Lower lobe of right lung (tissue), 2 donors: ENCODE measurements around the gene FBXO9. TPM values are rescaled to one million over a fixed set of nuclear protein-coding genes. Genes with fewer than 3 reads are reported as not detected.

Experiments used
- ATAC-seq, 2 donors: fragments of 200-7000 bp; cut with Tn5 transposase; one replicate each; pipeline ENCODE4 v1.9.1; 2020 to 2022; ENCODE audit warnings: mild to moderate bottlenecking in 2 of 2, moderate library complexity in 2 of 2
- DNase-seq: peaks from one replicate; pipeline ENCODE4 v3.0.0-alpha.2; 2020
- H3K27ac ChIP-seq: fragments of 200-600 bp; one replicate; pipeline ENCODE4 v1.8.0; 2022
- H3K27me3 ChIP-seq: fragments of 200-600 bp; one replicate; pipeline ENCODE4 v1.8.0; 2022; ENCODE audit warnings: low read depth
- H3K36me3 ChIP-seq: fragments of 200-600 bp; one replicate; pipeline ENCODE4 v1.8.0; 2022; ENCODE audit warnings: mild to moderate bottlenecking
- H3K4me1 ChIP-seq: fragments of 200-600 bp; one replicate; pipeline ENCODE4 v1.8.0; 2022
- H3K4me3 ChIP-seq: fragments of 200-600 bp; one replicate; pipeline ENCODE4 v1.8.0; 2022; ENCODE audit warnings: mild to moderate bottlenecking
- H3K9me3 ChIP-seq: fragments of 200-600 bp; one replicate; pipeline ENCODE4 v1.8.0; 2022
- intact Hi-C: fragments of 100-400 bp; cut with DNase I; formaldehyde crosslinking; loops from one replicate; pipeline ENCODE4 v1.11.0; 2022
- total RNA-seq: library from RNA; stranded (reverse); fragmentation: NEBNext Ultra II Directional; extraction: Animal tissue kit (Norgen Biotek cat#: 25700); gene quantifications from one replicate; pipeline ENCODE4 v1.2.1, GENCODE V29; 2021
- TF ChIP-seq, protein P1 (sequence below): fragments of 200-600 bp; IDR thresholded peaks from one replicate; pipeline ENCODE4 v1.8.0; 2022; ENCODE audit warnings: antibody characterized with exemption, mild to moderate bottlenecking
- donor health status: DM: no; HTN: yes; CAD: no; lungs with severe emphysema.

The FBXO9 gene
- total RNA-seq, 1 donor from 2014 or later = 112 TPM

GRCh38 chr6:53144802-53145201 is 79.6 kb downstream of the FBXO9 start:
- DNase-seq (no peak), ATAC-seq (no peak)
- Histone ChIP-seq H3K4me1 (no peaks in the 10 kb centered on the region), H3K36me3 (no peaks in the 10 kb centered on the region), H3K4me3 (no peak overlapping the region), H3K9me3 (no peaks in the 10 kb centered on the region), H3K27ac (no peak overlapping the region), H3K27me3 (no peaks in the 10 kb centered on the region)
- TF ChIP-seq, protein P1, sequence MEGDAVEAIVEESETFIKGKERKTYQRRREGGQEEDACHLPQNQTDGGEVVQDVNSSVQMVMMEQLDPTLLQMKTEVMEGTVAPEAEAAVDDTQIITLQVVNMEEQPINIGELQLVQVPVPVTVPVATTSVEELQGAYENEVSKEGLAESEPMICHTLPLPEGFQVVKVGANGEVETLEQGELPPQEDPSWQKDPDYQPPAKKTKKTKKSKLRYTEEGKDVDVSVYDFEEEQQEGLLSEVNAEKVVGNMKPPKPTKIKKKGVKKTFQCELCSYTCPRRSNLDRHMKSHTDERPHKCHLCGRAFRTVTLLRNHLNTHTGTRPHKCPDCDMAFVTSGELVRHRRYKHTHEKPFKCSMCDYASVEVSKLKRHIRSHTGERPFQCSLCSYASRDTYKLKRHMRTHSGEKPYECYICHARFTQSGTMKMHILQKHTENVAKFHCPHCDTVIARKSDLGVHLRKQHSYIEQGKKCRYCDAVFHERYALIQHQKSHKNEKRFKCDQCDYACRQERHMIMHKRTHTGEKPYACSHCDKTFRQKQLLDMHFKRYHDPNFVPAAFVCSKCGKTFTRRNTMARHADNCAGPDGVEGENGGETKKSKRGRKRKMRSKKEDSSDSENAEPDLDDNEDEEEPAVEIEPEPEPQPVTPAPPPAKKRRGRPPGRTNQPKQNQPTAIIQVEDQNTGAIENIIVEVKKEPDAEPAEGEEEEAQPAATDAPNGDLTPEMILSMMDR = no peak
- intact Hi-C loops = no loop called here

- no peak within 1 kb of the TSS for H3K27ac ChIP-seq
- no peaks in the 10 kb centered on the region for H3K9me3 ChIP-seq
- no peaks in the 10 kb centered on the region for H3K36me3 ChIP-seq
- DNase-seq = no peak
- H3K4me3 ChIP-seq = no peak within 1 kb of the TSS
- ATAC-seq = no peak
- intact Hi-C loops = no loop called here
- TF ChIP-seq, protein P1 = no peak
- H3K4me1 ChIP-seq = no peaks in the 10 kb centered on the region
- no peaks in the 10 kb centered on the region for H3K27me3 ChIP-seq
Measured at GRCh38 chr6:53148684-53149083, 83.5 kb downstream of the FBXO9 start, which contains the start of gene GCM1. Gene GCM1 (minus strand): TSS chr6:53148841. CDS start chr6:53145632, 3,209 bp downstream.

Other genes starting within 250 kb of the FBXO9 start
- gene GSTA5, start 224.6 kb upstream of the FBXO9 start, total RNA-seq = not detected
- 2.1 TPM for gene GSTA3, start 155.7 kb upstream of the FBXO9 start, total RNA-seq
- 63.4 TPM for gene GSTA4, start 70.1 kb upstream of the FBXO9 start, total RNA-seq
- 16.0 TPM for gene CILK1, start 3.6 kb upstream of the FBXO9 start, total RNA-seq
- gene GCM1, start 83.4 kb downstream of the FBXO9 start, total RNA-seq = not detected